Common myeloid progenitor, CD34-positive (primary cell): ENCODE results near the gene MEF2D.

Experiments used
- CTCF ChIA-PET: fragments of 350-600 bp; sonication (Branson Sonifier 250); formaldehyde crosslinking; loops from one replicate; lab custom pipeline; 2021; ENCODE audit warnings: antibody characterized with exemption; lab: Charles Lee
- POLR2A ChIA-PET: fragments of 350-600 bp; sonication (Branson Sonifier 250); formaldehyde crosslinking; loops from one replicate; lab custom pipeline; 2021; ENCODE audit warnings: antibody characterized with exemption; lab: Charles Lee
- DNase-seq, 3 donors: peaks; one replicate each; pipeline versions ENCODE4 v3.0.0 to v3.0.0-alpha.2; 2013
- H3K27ac ChIP-seq, 2 experiments: 1 replicate in 1 of 2; 2 replicates in 1 of 2; pipeline ENCODE4 v1.7.0; 2013; ENCODE audit warnings: inconsistent platforms in 2 of 2, low read length in 2 of 2, mild to moderate bottlenecking in 2 of 2, low read depth in 1 of 2, moderate library complexity in 1 of 2; ENCODE audit not compliant: severe bottlenecking in 2 of 2, insufficient read depth in 1 of 2, poor library complexity in 1 of 2
- H3K27me3 ChIP-seq, 5 experiments: replicated peaks in 2 of 5; 1 replicate in 3 of 5; 2 replicates in 2 of 5; pipeline versions ENCODE4 v1.6.1 to v1.7.0; 2013; ENCODE audit warnings: low read length in 4 of 5, mild to moderate bottlenecking in 2 of 5, moderate library complexity in 2 of 5, inconsistent platforms in 1 of 5; ENCODE audit not compliant: insufficient read depth in 5 of 5, control insufficient read depth in 4 of 5
- H3K36me3 ChIP-seq, 4 experiments: 1 replicate in 2 of 4; 2 replicates in 2 of 4; pipeline versions ENCODE4 v1.6.1 to v1.7.0; 2013; ENCODE audit warnings: low read length in 3 of 4, control low read depth in 1 of 4, mild to moderate bottlenecking in 1 of 4; ENCODE audit not compliant: control insufficient read depth in 4 of 4, insufficient read depth in 4 of 4
- H3K4me1 ChIP-seq, 4 experiments: 1 replicate in 3 of 4; 2 replicates in 1 of 4; pipeline versions ENCODE4 v1.6.1 to v1.7.1; 2013; ENCODE audit warnings: low read length in 3 of 4, mild to moderate bottlenecking in 3 of 4, control low read depth in 1 of 4, inconsistent platforms in 1 of 4, moderate library complexity in 1 of 4; ENCODE audit not compliant: control insufficient read depth in 4 of 4, insufficient read depth in 4 of 4; ENCODE audit errors: control extremely low read depth in 1 of 4
- H3K4me3 ChIP-seq, 7 experiments: 1 replicate in 4 of 7; 2 replicates in 3 of 7; pipeline versions ENCODE4 v1.5.1 to v1.7.0; 2013; ENCODE audit warnings: mild to moderate bottlenecking in 7 of 7, low read length in 6 of 7, moderate library complexity in 6 of 7, inconsistent platforms in 2 of 7, low read depth in 2 of 7, control low read depth in 1 of 7; ENCODE audit not compliant: insufficient read depth in 4 of 7, control insufficient read depth in 1 of 7; ENCODE audit errors: extremely low read depth in 1 of 7
- H3K9me3 ChIP-seq, 5 experiments: 1 replicate in 4 of 5; 2 replicates in 1 of 5; pipeline versions ENCODE4 v1.6.1 to v1.7.1; 2013; ENCODE audit warnings: low read length in 4 of 5, mild to moderate bottlenecking in 2 of 5, inconsistent platforms in 1 of 5, low read depth in 1 of 5, moderate library complexity in 1 of 5; ENCODE audit not compliant: control insufficient read depth in 4 of 5, insufficient read depth in 2 of 5; ENCODE audit errors: control extremely low read depth in 1 of 5
- WGBS: methylation state at CpG from one replicate; pipeline ENCODE4 v1.1.5; 2013; ENCODE audit not compliant: insufficient coverage; 5-methylcytosine and 5-hydroxymethylcytosine counted together

MEF2D gene

DNA sequence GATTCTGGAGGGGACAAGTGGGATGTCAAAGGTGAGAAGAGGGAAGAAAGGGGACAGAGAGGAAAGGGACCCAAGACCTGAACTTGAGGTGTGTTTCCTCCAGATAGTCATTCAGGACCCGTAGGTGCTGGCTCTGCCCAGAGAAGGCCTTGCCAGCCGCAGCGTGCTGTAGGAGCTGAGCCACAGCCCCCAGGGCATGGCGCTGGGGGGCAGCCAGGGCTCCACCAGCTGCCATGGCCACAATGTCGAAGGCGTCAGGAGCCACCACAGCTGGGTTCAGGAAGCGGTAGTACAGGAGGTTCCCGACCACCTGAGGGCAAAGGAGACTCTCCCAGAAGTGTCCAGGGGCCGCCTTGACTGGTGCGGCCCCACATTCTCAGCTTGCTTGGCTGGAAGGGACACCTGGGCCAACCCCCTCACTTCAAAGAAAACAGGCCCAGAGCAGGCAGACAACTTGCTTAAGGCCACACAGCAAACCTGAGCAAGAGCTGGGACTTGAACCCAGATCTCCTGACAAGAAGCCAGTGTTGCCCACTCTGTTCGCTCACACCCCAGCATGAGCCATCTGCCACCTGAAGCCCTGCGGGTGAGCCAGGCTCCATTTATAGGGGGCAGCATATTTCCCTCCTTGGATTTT, 34.0 kb upstream of the MEF2D start:
- Histone ChIP-seq H3K27ac (no peak overlapping the region), H3K9me3 (no peaks in the 10 kb centered on the region), H3K4me1 (peaks cover 0 to 2% (median 2%) of the 10 kb centered on the region in 4 experiments), H3K27me3 (no peaks in the 10 kb centered on the region), H3K36me3 (peaks cover 8 to 77% (median 44%) of the 10 kb centered on the region in 4 experiments), H3K4me3 (no peak overlapping the region)
- WGBS: 98% methylated on average over 12 of the region's 12 CpGs
- ChIA-PET POLR2A (no interaction called here), CTCF (interaction anchor here (1.0 to 1.9 kb wide), 7 partner anchors 10 to 78 kb away, joined by 3 to 6 read pairs (median 4); no protein-coding TSS in a partner anchor)
- DNase-seq: no peak

DNA sequence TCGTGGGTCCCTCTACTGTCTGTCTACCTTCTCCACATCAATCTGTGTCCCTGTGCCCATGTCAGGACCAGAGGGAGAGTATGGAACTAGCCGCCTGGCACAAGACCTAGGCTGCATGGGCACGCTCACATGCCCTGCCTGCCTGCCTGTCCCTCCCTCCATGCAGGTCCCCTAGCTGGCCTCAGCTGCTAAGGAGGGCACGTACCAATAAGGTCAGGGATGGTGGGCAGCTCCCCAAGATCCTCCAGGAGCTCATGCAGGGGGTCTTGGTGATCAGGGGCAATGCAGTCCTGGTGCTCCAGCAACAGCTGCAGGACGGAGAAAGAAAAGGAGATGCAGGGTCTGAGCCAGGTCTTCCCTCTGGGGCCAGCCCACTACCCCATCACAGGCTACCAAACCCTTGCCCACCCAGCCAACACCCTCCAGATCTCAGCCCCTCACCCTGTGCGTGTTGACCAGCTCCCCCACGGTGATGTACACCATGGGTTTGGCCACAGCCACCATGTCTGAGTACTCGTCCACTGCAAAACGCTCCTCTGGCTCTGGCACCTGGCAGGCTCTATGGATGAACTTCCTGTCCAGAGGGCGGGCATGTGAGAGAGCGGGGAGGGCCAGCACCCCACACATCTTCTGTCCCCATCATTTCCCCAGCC, 33.1 kb upstream of the MEF2D start:
- ChIA-PET CTCF (interaction anchor here (1.3 to 1.9 kb wide), 3 partner anchors 13 to 70 kb away, joined by 3 to 5 read pairs (median 5); no protein-coding TSS in a partner anchor), POLR2A (no interaction called here)
- Histone ChIP-seq H3K4me1 (no peaks in the 10 kb centered on the region), H3K27me3 (no peaks in the 10 kb centered on the region), H3K27ac (no peak overlapping the region), H3K9me3 (peaks cover 0 to under 1% (median 0%) of the 10 kb centered on the region in 5 experiments), H3K4me3 (no peak overlapping the region), H3K36me3 (peaks cover 11 to 74% (median 43%) of the 10 kb centered on the region in 4 experiments)
- no peak for DNase-seq
- WGBS: 96% methylated on average over 7 of the region's 11 CpGs

DNA sequence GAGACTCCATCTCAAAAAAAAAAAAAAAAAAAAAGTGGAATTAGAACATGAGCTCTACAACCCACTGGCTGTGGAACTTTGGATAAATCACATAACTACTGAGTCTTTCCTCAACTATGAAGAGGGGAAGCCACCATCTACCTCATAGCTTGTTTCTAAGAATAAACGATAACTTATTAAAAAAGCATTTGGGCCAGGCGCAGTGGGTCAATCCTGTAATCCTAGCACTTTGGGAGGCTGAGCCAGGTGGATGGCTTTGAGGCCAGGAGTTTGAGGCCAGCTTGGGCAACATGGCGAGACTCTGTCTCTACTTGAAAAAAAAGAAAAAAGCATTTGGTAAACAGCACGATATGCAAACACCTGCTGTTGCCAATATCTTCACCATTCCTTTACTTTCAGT, 31.8 kb upstream of the MEF2D start:
- Histone ChIP-seq H3K36me3 (peaks cover 11 to 78% (median 49%) of the 10 kb centered on the region in 4 experiments), H3K27me3 (no peaks in the 10 kb centered on the region), H3K4me3 (no peak overlapping the region), H3K9me3 (peaks cover 0 to 2% (median 0%) of the 10 kb centered on the region in 5 experiments), H3K4me1 (peaks cover 0 to 7% (median 0%) of the 10 kb centered on the region in 4 experiments), H3K27ac (no peak overlapping the region)
- CTCF ChIA-PET: interaction anchor here (0.6 to 1.5 kb wide), 7 partner anchors 8 to 71 kb away, joined by 3 to 4 read pairs (median 3); partner anchors contain the start of gene NAXE
- POLR2A ChIA-PET: interaction anchor here (0.6 kb wide), 1 partner anchor 18 kb away, joined by 3 read pairs; no protein-coding TSS in a partner anchor
- DNase-seq: no peak
- 97% methylated on average over 3 of the region's 4 CpGs for WGBS

GRCh38 chr1:156530006-156530405, 29.4 kb upstream of the MEF2D start:
- POLR2A ChIA-PET: no interaction called here
- CTCF ChIA-PET: interaction anchor here (1.2 kb wide), 1 partner anchor 18 kb away, joined by 3 read pairs; no protein-coding TSS in a partner anchor
- over 99% methylated on average over 12 of the region's 18 CpGs for WGBS
- H3K27ac ChIP-seq: no peak overlapping the region
- peaks cover 9 to 71% (median 42%) of the 10 kb centered on the region in 4 experiments for H3K36me3 ChIP-seq
- no peaks in the 10 kb centered on the region for H3K27me3 ChIP-seq
- DNase-seq: no peak
- peaks cover 0 to 2% (median 0%) of the 10 kb centered on the region in 5 experiments for H3K9me3 ChIP-seq
- H3K4me3 ChIP-seq: no peak overlapping the region
- peaks cover 6 to 24% (median 12%) of the 10 kb centered on the region in 4 experiments for H3K4me1 ChIP-seq

DNA sequence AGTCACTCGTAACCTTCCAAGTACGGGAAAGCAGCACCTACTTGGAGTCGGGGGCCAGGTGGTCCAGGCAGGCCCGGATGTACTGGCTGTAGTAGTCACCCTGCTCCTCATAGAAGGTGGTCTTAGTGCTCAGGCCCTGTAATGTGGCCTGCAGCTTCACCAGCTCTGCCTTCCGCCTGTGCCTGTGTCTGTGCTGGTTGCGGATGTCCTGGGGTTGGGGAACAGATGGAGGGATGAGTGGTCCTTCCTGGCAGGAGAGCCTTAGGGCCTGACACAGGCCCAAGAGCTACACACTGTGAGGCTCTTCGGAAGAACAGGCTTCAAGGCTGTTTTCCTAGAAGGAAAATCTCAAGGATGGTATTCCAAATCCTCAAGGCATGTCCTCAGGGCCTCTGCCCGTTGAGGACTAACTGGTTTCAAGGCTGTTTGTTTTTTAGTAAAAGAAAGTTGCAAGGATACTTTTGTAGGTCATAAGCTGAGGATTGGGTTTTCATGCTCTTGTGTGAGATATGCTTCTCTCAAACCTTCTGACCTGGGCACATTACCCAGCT, 28.4 kb upstream of the MEF2D start:
- H3K36me3 ChIP-seq: peaks cover 9 to 63% (median 35%) of the 10 kb centered on the region in 4 experiments
- WGBS: 96% methylated on average over 8 of the region's 8 CpGs
- no peak overlapping the region for H3K4me3 ChIP-seq
- H3K27me3 ChIP-seq: no peaks in the 10 kb centered on the region
- H3K27ac ChIP-seq: no peak overlapping the region
- peaks cover 0 to 2% (median 0%) of the 10 kb centered on the region in 5 experiments for H3K9me3 ChIP-seq
- ChIA-PET CTCF (interaction anchor here (1.1 to 7.2 kb wide), 4 partner anchors 12 to 48 kb away, joined by 3 to 27 read pairs (median 6); no protein-coding TSS in a partner anchor), POLR2A (no interaction called here)
- peaks cover 14 to 35% (median 22%) of the 10 kb centered on the region in 4 experiments for H3K4me1 ChIP-seq
- DNase-seq: no peak

- CTCF ChIA-PET: interaction anchor here (1.1 to 7.2 kb wide), 5 partner anchors 11 to 47 kb away, joined by 3 to 27 read pairs (median 4); no protein-coding TSS in a partner anchor
- H3K9me3 ChIP-seq: peaks cover 0 to 2% (median 0%) of the 10 kb centered on the region in 5 experiments
- H3K4me3 ChIP-seq: no peak overlapping the region
- no peak overlapping the region for H3K27ac ChIP-seq
- whole genome bisulfite sequencing: 89% methylated on average over 4 of the region's 5 CpGs
- DNase-seq: no peak
- H3K36me3 ChIP-seq: peaks cover 9 to 56% (median 32%) of the 10 kb centered on the region in 4 experiments
- H3K27me3 ChIP-seq: no peaks in the 10 kb centered on the region
- POLR2A ChIA-PET: interaction anchor here (1.0 to 1.1 kb wide), 2 partner anchors 25 to 30 kb away, joined by 3 to 4 read pairs; no protein-coding TSS in a partner anchor
- peaks cover 18 to 41% (median 27%) of the 10 kb centered on the region in 4 experiments for H3K4me1 ChIP-seq
Measured at GRCh38 chr1:156528231-156528630, 27.7 kb upstream of the MEF2D start.
